Measurements from ENCODE around the gene GSTA2.
A peak's percentile ranks its signal among the peaks of the same experiment; 100 is the strongest.
"Not testable (repeated sequence)": the region's sequence is repeated elsewhere in the genome, so short reads cannot be mapped to it uniquely, and the experiment has no call there.

Gene GSTA2

DNA sequence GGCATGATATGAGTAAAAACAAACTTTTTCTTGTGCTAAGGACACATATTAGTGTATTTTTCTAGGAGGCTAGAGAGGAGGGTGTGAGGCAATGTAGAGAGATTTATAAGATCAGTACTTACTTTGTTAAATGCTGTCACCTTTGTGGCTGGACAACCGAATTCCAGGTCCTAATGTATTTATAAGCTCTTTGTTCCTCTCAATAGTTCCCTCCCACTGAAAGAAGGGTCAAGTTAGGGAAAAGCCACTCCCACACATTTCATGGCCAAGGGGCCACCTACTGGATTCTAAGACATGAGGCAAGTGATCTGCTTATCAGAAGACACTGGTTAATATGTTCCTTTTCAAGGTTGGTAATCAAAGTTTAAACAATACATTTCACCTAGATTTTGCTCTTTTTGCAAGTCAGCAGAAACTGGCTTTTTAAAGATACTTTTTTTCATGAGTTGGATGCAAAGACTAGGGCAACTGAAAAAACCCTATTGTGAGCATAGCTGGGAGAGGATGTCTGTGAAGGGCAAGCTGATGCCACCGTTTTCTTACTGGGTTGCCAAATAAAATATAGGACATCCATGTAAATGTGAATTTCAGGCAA lies at the start of gene GSTA2:
Gene GSTA2, minus strand, starts transcription at position 154 of the 595 bp plus-strand sequence. CDS start 5,528 bp downstream, outside the sequence.
- not testable (repeated sequence) for DNase-seq (ENCODE audit: low spot score)

DNA sequence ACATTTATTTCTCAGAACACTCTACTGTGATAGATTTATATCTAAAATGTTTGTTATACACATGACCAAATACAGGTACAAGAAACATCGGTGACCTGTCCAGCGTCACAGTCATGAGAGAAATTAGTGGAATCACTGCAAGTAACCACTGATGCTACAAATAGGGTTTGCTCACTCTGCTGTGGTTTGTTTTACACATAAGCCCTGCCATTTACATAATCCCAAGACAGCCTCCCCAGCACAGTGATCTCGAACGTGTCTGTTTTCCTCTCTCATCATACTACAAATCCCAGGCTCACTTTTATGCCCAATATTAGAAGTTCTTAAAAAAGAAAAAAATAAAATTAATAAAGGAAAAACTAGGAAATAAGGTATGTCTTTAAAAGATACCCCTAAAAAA lies 46.5 kb upstream of the GSTA2 start:
- DNase-seq (ENCODE audit: low spot score) = not testable (repeated sequence)

DNA sequence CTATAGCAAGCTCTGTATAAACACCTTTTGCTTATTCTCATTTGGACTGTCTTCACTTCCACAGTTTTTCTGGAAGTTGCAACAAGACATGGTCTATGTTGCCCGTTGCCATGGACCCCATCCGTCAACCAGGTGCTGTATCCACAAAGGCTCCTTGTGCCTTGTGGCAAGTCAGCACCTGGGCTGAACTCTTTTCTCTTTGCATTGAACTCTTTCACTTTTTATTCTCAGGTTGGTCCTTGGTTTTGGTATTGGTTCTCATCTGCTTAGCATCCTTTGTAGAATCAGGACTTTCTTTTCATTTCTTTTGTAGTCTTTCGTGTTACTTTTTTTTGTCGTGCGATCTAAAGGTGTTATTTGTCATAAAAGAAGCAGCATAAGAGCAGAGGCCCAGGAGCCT lies 45.4 kb upstream of the GSTA2 start:
- no peak for DNase-seq (ENCODE audit: low spot score)

DNA sequence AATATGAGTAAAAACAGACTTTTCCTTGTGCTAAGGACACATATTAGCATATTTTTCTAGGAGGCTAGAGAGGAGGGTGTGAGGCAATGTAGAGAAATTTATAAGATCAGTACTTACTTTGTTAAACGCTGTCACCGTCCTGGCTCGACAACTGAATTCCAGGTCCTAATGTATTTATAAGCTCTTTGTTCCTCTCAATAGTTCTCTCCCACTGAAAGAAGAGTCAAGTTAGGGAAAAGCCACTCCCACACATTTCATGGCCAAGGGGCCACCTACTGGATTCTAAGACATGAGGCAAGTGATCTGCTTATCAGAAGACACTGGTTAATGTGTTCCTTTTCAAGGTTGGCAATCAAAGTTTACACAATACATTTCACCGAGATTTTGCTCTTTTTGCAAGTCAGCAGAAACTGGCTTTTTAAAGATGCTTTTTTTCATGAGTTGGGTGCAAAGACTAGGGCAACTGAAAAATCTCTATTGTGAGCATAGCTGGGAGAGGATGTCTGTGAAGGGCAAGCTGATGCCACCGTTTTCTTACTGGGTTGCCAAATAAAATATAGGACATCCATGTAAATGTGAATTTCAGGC lies 40.5 kb upstream of the GSTA2 start, which contains the start of gene GSTA1:
Gene GSTA1, minus strand, starts transcription at position 149 of the 588 bp plus-strand sequence. CDS start 4,549 bp downstream, outside the sequence.
- not testable (repeated sequence) for DNase-seq (ENCODE audit: low spot score)

DNA sequence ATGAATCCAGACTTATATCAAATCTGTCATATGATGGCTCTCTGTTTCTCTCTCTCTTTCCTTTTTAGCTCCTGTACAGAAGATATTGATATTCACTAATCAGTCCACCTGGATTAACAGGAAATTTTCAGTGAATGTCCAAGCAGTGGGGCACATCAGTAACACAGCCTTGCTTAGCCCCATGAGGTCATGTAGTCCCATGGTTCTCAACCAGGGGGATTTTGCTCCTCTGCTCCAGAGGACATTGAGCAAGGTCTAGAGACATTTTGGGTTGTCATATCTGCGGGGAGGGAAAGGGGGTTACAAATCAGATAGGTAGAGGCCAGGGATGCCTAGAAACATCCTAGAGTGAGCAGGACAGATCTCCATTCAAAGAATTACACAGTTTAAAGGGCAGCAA lies 39.5 kb upstream of the GSTA2 start:
- DNase-seq (ENCODE audit: low spot score) = no peak

DNA sequence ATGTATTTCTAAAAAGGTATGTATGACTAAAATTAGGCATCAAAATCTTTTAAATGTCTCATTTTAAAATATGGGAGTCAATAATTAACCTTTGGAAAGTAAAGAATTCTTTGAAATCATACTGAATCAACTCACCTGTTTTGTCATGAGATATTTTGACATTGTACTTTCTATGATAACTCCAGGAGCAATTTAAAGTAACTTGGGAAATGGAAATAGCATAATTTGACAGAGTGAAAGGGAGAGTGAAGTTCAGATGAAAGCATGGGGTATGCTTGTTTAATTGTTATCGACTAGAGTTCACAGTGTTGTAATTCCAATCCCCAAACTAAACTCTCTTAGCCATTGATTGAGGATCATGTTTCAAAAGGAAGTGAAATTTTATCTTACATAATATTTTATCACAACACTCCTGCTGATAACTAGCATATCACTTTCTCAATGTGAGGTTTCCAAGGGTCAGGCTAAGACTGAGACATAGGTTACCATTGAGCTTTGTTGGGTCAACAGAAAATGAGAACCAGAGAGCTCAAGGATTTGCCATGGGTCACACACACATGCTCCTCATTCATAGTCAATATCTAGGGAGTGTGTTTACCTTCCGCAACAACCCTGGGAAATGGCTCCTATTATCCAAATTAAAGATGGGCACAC lies 38.0 kb upstream of the GSTA2 start:
- DNase-seq (ENCODE audit: low spot score) = no peak

DNA sequence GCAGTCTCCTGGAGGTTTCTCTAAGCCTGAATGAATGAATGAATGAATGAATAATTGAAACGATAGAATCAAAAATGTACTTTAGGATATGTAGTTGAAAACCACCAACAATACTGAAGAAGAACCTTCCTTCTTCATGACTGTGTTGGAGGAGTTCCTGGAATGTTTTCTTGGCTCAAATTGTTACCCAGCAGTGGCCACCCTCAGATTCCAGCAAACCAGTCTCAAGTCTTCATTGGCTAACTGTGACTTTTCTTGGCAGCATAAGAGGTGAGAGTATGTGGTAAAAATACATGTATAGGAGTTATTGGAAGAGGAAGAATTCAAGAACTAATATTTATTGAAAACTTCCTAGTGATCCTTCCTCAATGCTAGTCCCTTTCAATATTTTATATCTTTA lies 36.0 kb upstream of the GSTA2 start:
- not testable (repeated sequence) for DNase-seq (ENCODE audit: low spot score)

DNA sequence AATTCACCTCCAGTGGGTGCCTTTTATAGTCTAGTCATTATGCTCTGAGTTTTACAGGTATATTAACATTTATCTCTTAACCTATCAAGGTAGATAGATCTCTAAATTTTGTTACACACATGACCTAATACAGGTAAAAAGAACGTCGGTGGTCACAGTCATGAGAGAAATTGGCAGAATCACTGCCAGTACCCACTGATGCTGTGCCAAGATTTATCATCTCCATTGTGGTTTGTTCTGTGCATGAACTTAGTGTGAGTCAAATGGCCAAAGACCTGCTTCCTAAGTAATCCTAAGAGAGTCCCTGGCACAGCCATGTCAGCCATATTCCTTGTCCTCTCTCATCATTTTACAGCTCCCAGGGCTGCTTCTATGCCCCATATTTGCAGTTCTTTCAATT lies 31.1 kb upstream of the GSTA2 start:
- not testable (repeated sequence) for DNase-seq (ENCODE audit: low spot score)

DNA sequence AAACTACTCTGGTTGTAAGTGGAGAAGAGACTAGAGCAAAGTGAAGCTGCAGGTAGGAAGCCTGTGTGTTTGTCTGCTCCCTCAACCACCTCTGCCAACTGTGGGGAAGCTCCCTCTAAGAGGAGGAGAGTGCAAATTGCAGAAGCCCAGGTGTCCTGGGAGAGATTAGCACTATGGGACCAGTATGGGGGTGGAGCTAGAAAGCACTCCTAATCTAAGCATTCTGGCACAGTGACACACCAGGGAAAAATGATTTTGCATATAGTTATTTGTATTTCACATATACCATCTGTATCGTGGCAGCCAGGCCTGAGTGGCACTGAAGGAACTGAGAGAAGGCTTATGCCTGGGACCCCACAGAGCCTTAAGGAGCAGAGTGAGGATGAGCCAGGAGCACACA lies 27.6 kb upstream of the GSTA2 start:
- DNase-seq (ENCODE audit: low spot score) = no peak

DNA sequence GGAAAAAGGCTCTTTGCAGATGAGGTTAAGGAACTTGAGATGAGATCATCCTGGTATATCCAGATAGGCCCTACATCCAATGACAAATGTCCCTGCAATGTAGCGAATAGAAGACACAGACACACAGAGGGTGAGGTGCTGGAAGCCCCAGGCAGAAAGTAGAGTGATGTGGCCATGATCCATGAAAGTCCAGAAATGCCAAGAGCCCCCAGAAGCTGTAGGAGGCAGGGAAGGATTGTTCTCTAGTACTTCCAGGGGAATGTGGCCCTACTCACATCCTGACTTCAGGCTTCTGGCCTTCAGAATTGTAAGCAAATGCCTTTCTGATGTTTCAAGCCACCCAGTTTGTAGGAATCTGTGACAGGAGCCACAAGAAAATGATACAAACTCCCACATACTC lies 26.4 kb upstream of the GSTA2 start:
- DNase-seq (ENCODE audit: low spot score) = not testable (repeated sequence)

DNA sequence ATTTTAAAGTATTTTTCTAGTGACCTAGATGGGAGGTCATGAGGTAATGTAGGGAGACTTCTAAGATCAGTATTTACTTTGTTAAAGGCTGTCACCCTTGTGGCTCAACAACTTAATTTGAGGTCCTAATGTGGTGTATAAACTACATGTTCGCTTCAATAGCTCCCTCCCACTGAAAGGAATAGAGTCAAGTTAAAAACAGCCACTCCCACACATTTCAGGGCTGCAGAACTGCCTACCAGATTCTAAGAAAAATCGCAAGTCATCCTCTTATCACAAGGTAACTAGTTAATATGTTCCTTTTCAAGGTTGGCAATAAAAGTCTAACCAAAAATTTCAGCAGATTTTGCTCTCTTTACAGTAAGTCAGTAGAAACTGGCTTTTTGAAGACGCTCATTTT lies 25.2 kb upstream of the GSTA2 start:
- no peak for DNase-seq (ENCODE audit: low spot score)

DNA sequence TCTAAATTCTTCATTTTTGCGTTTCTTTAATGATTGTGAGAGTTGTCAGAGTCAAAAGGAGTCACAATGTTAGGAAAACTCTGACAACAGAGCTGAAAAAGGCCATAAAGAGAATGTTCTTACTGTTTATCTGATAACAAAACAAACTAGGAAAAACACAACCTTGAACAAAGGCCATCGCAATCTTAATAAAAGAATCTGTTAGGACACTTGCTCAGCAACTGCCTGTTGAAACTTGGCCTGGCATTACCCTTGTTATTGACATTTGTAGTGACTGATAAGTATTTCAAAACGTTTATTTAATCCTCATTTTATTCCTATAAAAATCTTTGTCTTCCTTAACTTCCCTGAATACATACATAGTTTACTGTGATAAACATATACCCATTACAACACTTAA lies 24.6 kb upstream of the GSTA2 start:
- DNase-seq (ENCODE audit: low spot score) = no peak

DNA sequence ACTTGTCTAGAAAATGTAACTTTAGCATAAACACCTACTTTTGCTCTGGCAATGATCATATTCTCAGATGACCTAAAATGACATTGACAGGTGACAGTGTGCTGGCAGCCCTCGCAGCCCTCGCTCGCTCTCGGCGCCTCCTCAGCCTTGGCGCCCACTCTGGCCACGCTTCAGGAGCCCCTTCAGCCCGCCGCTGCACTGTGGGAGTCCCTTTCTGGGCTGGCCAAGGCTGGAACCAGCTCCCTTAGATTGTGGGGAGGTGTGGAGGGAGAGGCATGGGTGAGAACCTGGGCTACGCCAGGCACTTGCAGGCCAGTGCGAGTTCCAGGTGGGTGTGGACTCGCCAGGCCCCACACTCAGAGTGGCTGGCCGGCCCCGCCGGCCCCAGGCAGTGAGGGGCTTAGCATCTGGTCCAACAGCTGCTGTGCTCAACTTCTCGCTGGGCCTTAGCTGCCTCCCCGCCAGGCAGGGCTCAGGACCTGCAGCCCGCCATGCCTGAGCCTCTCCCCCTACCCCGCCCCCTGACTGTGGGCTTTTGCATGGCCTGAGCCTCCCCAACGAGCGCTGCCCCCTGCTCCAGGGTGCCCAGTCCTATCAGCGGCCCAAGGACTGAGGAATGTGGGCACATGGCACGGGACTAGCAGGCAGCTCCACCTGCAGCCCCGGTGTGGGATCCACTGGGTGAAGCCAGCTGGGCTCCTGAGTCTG lies 23.1 kb upstream of the GSTA2 start:
- DNase-seq (ENCODE audit: low spot score) = no peak

DNA sequence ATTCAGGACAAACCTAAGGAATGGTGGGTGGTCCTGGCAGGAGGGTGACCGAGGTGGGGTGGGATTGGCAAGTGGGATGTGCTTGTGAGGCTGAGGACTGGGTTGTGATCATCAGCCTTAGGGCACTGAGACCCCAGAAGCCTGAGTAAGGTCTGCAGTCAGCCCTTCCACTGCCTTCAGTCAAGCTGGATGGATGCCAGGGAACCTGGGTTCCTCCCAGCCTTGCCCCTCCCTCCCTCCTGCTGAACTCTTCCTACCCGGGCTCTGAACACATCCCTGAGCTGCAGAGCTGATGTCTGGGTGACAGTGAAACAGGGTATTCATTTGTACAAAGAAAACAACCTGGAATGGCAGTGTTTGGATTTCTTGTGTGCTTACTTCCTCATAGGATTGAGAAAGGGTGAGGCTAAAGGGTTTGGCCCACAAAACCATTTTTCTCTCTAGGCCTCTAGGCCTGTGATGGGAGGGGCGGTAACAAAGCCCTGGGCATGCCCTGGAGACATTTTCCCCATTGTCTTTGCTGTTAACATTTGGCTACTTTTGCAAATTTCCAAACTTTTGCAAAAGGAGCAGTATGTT lies 19.5 kb upstream of the GSTA2 start:
- not testable (repeated sequence) for DNase-seq (ENCODE audit: low spot score)

DNA sequence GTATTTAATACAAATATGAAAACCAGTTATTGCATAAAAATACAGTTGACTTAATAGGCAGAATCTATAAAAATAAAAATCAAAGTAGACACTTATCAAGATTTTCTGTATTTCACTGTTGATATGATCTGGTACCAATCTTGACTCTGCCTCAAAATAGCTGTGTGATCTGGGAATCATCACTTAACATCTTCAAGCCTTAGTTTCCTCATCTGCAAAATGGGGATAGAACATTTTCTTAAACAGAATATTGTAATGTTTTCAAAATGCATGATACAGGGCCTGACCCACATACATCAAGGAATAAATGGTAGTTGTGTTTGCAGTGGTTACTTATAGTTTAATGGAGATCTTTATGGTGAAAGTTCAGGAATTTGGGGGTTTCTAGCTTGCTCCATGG lies 18.9 kb upstream of the GSTA2 start:
- DNase-seq (ENCODE audit: low spot score) = not testable (repeated sequence)

DNA sequence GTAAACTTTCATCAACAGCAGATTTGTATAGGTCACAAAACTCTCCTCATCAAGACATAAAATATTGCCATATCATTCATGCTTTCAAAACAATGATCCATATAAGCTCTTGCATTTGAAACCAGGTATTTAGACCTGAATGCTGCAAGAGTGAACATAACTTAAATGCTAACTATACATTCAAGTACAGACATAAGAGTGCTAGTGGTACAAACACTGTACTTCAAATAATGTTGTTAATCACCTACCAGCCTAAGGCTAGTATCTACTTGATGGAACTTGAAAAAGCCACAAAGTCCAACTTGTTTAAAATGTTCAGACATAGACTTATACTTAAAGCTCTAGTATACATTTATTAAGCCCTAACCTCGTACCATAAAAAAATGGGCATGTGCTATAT lies 16.0 kb upstream of the GSTA2 start:
- no peak for DNase-seq (ENCODE audit: low spot score)

DNA sequence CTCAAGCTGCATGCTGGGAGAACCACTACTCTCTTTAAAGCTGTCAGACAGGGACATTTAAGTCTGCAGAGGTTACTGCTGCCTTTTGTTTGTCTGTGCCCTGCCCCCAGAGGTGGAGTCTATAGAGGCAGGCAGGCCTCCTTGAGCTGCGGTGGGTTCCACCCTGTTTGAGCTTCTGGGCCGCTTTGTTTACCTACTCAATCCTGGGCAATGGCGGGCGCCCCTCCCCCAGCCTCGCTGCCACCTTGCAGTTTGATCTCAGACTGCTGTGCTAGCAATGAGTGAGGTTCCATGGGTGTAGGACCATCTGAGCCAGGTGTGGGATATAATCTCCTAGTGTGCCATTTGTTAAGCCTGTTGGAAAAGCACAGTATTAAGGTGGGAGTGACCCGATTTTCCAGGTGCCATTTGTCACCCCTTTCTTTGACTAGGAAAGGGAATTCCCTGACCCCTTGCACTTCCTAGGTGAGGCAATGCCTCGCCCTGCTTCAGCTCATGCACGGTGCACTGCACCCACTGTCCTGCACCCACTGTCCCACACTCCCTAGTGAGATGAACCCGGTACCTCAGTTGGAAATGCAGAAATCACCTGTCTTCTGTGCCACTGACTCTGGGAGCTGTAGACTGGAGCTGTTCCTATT lies 13.6 kb upstream of the GSTA2 start:
- DNase-seq (ENCODE audit: low spot score) = not testable (repeated sequence)

DNA sequence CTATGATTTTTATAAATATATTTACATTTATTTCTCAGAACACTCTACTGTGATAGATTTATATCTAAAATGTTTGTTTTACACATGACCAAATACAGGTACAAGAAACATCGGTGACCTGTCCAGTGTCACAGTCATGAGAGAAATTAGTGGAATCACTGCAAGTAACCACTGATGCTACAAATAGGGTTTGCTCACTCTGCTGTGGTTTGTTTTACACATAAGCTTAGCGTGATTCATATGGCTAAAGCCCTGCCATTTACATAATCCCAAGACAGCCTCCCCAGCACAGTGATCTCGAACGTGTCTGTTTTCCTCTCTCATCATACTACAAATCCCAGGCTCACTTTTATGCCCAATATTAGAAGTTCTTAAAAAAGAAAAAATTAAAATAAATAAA lies 6.1 kb upstream of the GSTA2 start:
- peak; percentile 10 for DNase-seq (ENCODE audit: low spot score)

DNA sequence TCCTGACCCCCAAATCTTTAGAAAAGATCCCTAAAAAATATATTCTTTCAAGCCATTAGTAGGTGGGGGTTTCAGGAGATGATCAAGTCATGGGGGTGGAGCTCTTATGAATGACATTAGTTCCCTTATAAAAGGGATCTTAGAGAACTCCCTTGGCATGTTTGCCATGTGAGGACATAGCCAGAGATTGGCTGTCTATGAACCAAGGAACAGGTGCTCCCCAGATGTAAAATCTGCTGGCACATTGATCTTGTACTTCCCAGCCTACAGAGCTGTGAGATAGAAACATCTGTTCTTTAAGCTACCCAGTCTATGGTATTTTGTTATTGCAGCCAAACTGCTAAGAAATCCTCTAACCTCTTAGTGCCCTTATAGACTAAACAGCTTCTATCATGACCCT lies 4.4 kb upstream of the GSTA2 start:
- not testable (repeated sequence) for DNase-seq (ENCODE audit: low spot score)

DNA sequence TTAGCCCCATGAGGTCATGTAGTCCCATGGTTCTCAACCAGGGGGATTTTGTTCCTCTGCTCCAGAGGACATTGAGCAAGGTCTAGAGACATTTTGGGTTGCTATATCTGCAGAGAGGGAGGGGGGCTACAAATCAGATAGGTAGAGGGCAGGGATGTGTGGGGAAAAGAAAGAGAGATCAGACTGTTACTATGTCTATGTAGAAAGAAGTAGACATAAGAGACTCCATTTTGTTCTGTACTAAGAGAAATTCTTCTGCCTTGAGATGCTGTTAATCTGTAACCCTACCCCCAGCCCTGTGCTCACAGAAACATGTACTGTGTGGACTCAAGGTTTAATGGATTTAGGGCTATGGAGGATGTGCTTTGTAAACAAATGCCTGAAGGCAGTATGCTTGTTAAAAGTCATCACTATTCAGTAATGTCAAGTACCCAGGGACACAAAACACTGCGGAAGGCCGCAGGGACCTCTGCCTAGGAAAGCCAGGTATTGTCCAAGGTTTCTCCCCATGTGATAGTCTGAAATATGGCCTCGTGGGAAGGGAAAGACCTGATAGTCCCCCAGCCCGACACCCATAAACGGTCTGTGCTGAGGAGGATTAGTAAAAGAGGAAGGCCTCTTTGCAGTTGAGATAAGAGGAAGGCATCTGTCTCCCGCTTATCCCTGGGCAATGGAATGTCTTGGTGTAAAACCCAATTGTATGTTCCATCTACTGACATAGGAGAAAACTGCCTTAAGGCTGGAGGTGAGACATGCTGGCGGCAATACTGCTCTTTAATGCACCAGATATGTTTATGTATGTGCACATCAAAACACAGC lies 1.4 kb downstream of the GSTA2 start:
- not testable (repeated sequence) for DNase-seq (ENCODE audit: low spot score)

Measured in RKO (cell line).